ENCODE data around the gene PRPH. TPM values are rescaled to one million over a fixed set of nuclear protein-coding genes. Genes with fewer than 3 reads are reported as not detected.
A peak's percentile ranks its signal among the peaks of the same experiment; 100 is the strongest.

PRPH gene
- total and polyA plus RNA-seq, 2 donors (not counting 1 experiment from before 2014, with no cell fraction given) = not detected

DNA sequence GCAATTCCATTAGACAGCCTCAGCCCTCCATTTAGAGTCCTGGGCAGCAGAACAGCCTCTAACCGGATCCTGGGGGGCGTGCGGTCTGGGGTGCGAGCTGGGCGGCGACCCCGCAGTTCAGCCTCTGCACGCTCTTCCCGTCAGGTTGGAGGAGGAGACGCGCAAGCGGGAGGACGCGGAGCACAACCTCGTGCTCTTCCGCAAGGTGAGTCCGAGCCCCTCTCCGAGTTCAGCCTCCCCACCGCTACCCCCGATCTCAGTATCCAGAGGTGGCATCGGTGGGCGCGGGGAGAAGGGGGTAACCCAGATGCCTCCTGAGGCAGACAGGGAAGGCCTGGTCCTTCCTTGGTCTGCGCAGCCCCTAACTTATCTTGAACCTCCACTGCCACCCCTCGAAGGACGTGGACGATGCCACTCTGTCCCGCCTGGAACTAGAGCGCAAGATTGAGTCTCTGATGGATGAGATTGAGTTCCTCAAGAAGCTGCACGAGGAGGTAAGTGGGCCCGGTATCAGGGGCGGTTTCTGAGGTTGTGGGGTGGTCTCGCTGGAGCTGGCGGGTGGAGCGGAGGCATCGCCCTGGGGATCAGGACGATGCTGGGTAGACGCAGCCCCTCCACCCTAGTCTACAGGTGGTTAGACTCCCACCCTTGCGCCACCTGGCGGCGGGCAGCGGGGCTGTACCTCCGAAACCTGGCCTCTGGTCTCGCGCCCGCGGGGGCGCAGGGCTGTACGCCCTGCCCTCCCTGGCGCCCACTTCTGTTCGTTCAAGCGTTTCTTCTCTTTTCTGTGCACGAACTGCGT lies 1.3 kb downstream of the PRPH start:
- H3K4me1 ChIP-seq (ENCODE audit: control insufficient read depth in 2 of 2, insufficient read depth in 2 of 2, low read length in 2 of 2) = peaks cover 30 to 40% of the 10 kb centered on the region in 2 donors
- H3K9me3 ChIP-seq (ENCODE audit: control extremely low read depth in 1 of 3, control insufficient read depth in 2 of 3, insufficient read depth in 1 of 3, low read length in 2 of 3) = peaks cover 0 to 18% (median 0%) of the 10 kb centered on the region in 3 donors
- no peaks in the 10 kb centered on the region for H4K20me1 ChIP-seq (ENCODE audit: control insufficient read depth, insufficient read depth, low read length, poor library complexity, severe bottlenecking)
- Mint-ChIP-seq H3K4me1 (peaks cover 27% of the 10 kb centered on the region), H3K27me3 (peaks cover 48% of the 10 kb centered on the region), H3K4me3 (peak overlapping the region; percentile 79), H3K27ac (no peak overlapping the region), H3K9me3 (ENCODE audit: insufficient read depth) (no peaks in the 10 kb centered on the region)
- intact Hi-C loops (cut with micrococcal nuclease) = loop anchor here (1.0 kb wide), 1 partner anchor 8 kb away; no protein-coding TSS in a partner anchor
- CTCF ChIA-PET = interaction anchor here (0.6 to 13.4 kb wide), 12 partner anchors 9 to 232 kb away, joined by 3 to 125 read pairs (median 4); partner anchors contain the start of genes C1QL4, DNAJC22 and TROAP
- peak overlapping the region; percentile 51 for H3K9ac ChIP-seq (ENCODE audit: low read length)
- peak overlapping the region; percentile 81 for H3K4me2 ChIP-seq (replicated peaks; ENCODE audit: low read depth, low read length, poor library complexity, severe bottlenecking)
- H3K27me3 ChIP-seq (replicated peaks in 1 of 4; ENCODE audit: control extremely low read depth in 1 of 4, control insufficient read depth in 3 of 4, insufficient read depth in 4 of 4, low read length in 3 of 4) = peaks cover 0 to 67% (median 34%) of the 10 kb centered on the region in 4 experiments
- H3K27ac ChIP-seq (ENCODE audit: low read length in 2 of 2) = no peak overlapping the region
- DNase-seq (peak; percentile 79), ATAC-seq (ENCODE audit: low read depth) (peak; percentile 62)
- peak overlapping the region; percentile 68 for H2AFZ ChIP-seq (ENCODE audit: insufficient read depth, low read depth, low read length, poor library complexity, severe bottlenecking)
- H3K79me2 ChIP-seq (ENCODE audit: control insufficient read depth, insufficient read depth, low read length) = no peaks in the 10 kb centered on the region
- peak overlapping the region in 3 of 5 experiments; percentile 24 to 42 (median 29) for H3K4me3 ChIP-seq (ENCODE audit: control extremely low read depth in 1 of 5, extremely low read depth in 1 of 5, insufficient read depth in 1 of 5, low read depth in 2 of 5, low read length in 4 of 5)
- H3K36me3 ChIP-seq (replicated peaks in 1 of 2; ENCODE audit: control extremely low read depth in 1 of 2, control insufficient read depth in 1 of 2, extremely low read depth in 1 of 2, insufficient read depth in 2 of 2, low read length in 1 of 2) = no peaks in the 10 kb centered on the region
- POLR2A ChIA-PET = interaction anchor here (0.6 to 1.5 kb wide), 2 partner anchors 16 to 31 kb away, joined by 3 to 7 read pairs; partner anchors contain the start of gene TUBA1C
- WGBS (ENCODE audit: insufficient coverage) = 24% methylated on average over 49 of the region's 54 CpGs
- no peak for TF ChIP-seq EZH2 (IDR thresholded peaks at IDR 0.05; ENCODE audit: borderline replicate concordance, insufficient read depth, low read depth, low read length, poor library complexity, severe bottlenecking)
- TF ChIP-seq, protein P1, sequence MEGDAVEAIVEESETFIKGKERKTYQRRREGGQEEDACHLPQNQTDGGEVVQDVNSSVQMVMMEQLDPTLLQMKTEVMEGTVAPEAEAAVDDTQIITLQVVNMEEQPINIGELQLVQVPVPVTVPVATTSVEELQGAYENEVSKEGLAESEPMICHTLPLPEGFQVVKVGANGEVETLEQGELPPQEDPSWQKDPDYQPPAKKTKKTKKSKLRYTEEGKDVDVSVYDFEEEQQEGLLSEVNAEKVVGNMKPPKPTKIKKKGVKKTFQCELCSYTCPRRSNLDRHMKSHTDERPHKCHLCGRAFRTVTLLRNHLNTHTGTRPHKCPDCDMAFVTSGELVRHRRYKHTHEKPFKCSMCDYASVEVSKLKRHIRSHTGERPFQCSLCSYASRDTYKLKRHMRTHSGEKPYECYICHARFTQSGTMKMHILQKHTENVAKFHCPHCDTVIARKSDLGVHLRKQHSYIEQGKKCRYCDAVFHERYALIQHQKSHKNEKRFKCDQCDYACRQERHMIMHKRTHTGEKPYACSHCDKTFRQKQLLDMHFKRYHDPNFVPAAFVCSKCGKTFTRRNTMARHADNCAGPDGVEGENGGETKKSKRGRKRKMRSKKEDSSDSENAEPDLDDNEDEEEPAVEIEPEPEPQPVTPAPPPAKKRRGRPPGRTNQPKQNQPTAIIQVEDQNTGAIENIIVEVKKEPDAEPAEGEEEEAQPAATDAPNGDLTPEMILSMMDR (IDR thresholded peaks at IDR 0.05) = peak; percentile 80
